H1 (cell line): ENCODE data around the gene TRAT1. TPM values are rescaled to one million over a fixed set of nuclear protein-coding genes. Genes with fewer than 3 reads are reported as not detected.

ENCODE experiments used
- CTCF ChIA-PET: fragments of 300-600 bp; sonication (Branson Sonifier 250); formaldehyde crosslinking; loops from one replicate; lab custom pipeline; 2021; ENCODE audit not compliant: partially characterized antibody; lab: Charles Lee
- POLR2A ChIA-PET: fragments of 300-600 bp; sonication (Branson Sonifier 250); formaldehyde crosslinking; loops from one replicate; lab custom pipeline; 2021; ENCODE audit warnings: inconsistent platforms; ENCODE audit not compliant: partially characterized antibody; lab: Charles Lee
- DNase-seq, 2 experiments: peaks; one replicate each; pipeline versions ENCODE4 v3.0.0 to v3.0.0-alpha.2; 2010 to 2022; ENCODE audit warnings: low spot score in 2 of 2, low read depth in 1 of 2, mixed read lengths in 1 of 2
- FAIRE-seq: peaks from 2 replicates; lab custom pipeline; 2011; peaks lifted over from hg19 to GRCh38; lab: Jason Lieb, UNC
- H2AFZ ChIP-seq: 2 replicates; pipeline ENCODE4 v1.8.1; 2012; ENCODE audit warnings: low read length, inconsistent platforms
- H2AK5ac ChIP-seq: 2 replicates; pipeline ENCODE4 v1.6.1; 2013; ENCODE audit warnings: low read depth, low read length
- H2BK120ac ChIP-seq: replicated peaks from 2 replicates; pipeline ENCODE3; 2013; ENCODE audit warnings: low read depth, low read length, inconsistent platforms
- H2BK12ac ChIP-seq: 2 replicates; pipeline ENCODE4 v1.6.1; 2013; ENCODE audit warnings: low read depth, low read length
- H2BK15ac ChIP-seq: 2 replicates; pipeline ENCODE4 v1.6.1; 2013; ENCODE audit warnings: low read length
- H2BK20ac ChIP-seq: 2 replicates; pipeline ENCODE4 v1.6.1; 2013; ENCODE audit warnings: low read length
- H2BK5ac ChIP-seq: 2 replicates; pipeline ENCODE4 v1.6.1; 2013; ENCODE audit warnings: low read depth, low read length
- H3K14ac ChIP-seq: 2 replicates; pipeline ENCODE4 v1.6.1; 2013; ENCODE audit warnings: inconsistent platforms; ENCODE audit not compliant: insufficient read length
- H3K18ac ChIP-seq: 2 replicates; pipeline ENCODE4 v1.6.1; 2013; ENCODE audit warnings: low read length; ENCODE audit errors: extremely low read depth
- H3K23ac ChIP-seq: 2 replicates; pipeline ENCODE4 v1.6.1; 2013; ENCODE audit warnings: inconsistent platforms; ENCODE audit not compliant: insufficient read length
- H3K23me2 ChIP-seq: 2 replicates; pipeline ENCODE4 v1.6.1; 2013; ENCODE audit warnings: low read depth, low read length
- H3K27ac ChIP-seq: 2 replicates; pipeline ENCODE4 v1.6.1; 2011; ENCODE audit warnings: low read depth, low read length, inconsistent platforms
- H3K27me3 ChIP-seq, 4 experiments: replicated peaks in 1 of 4; 1 replicate in 1 of 4; 2 replicates in 3 of 4; pipeline versions ENCODE4 v1.6.1 to v1.8.1; 2011 to 2013; ENCODE audit warnings: low read length in 3 of 4, mild to moderate bottlenecking in 3 of 4, inconsistent platforms in 2 of 4, mixed read lengths in 2 of 4, moderate library complexity in 1 of 4; ENCODE audit not compliant: control insufficient read depth in 3 of 4, insufficient read depth in 3 of 4; ENCODE audit errors: extremely low read depth in 1 of 4
- H3K36me3 ChIP-seq, 4 experiments: 2 replicates each; pipeline versions ENCODE4 v1.6.1 to v1.8.1; 2011 to 2013; ENCODE audit warnings: mild to moderate bottlenecking in 4 of 4, low read length in 3 of 4, moderate library complexity in 2 of 4, control low read depth in 1 of 4, inconsistent platforms in 1 of 4; ENCODE audit not compliant: insufficient read depth in 4 of 4, control insufficient read depth in 2 of 4
- H3K4ac ChIP-seq: replicated peaks from 2 replicates; pipeline ENCODE3; 2013; ENCODE audit warnings: low read length, low read depth, mixed read lengths, inconsistent platforms; ENCODE audit not compliant: insufficient read length
- H3K4me1 ChIP-seq, 4 experiments: replicated peaks in 1 of 4; 1 replicate in 1 of 4; 2 replicates in 3 of 4; pipeline versions ENCODE4 v1.6.1 to v1.8.1; 2011 to 2013; ENCODE audit warnings: low read length in 3 of 4, inconsistent platforms in 2 of 4, mixed read lengths in 1 of 4; ENCODE audit not compliant: insufficient read depth in 4 of 4, control insufficient read depth in 3 of 4
- H3K4me2 ChIP-seq, 2 experiments: 2 replicates each; pipeline versions ENCODE4 v1.6.1 to v1.8.1; 2011 to 2013; ENCODE audit warnings: low read depth in 2 of 2, low read length in 2 of 2, control low read depth in 1 of 2, inconsistent platforms in 1 of 2, mild to moderate bottlenecking in 1 of 2; ENCODE audit not compliant: insufficient read depth in 1 of 2
- H3K4me3 ChIP-seq, 4 experiments: fragments of 200-600, 300-600 bp in 1 of 4; sonication (generic), shearing (Covaris generic), sonication (Bioruptor Twin) in 1 of 4; 2 replicates each; pipeline versions ENCODE4 v1.5.1 to v1.8.1; 2011 to 2016; ENCODE audit warnings: low read length in 4 of 4, low read depth in 3 of 4, control low read depth in 2 of 4, inconsistent platforms in 2 of 4, mild to moderate bottlenecking in 2 of 4, mixed read lengths in 1 of 4, moderate library complexity in 1 of 4; ENCODE audit not compliant: insufficient read depth in 2 of 4; ENCODE audit errors: extremely low read depth in 1 of 4
- H3K56ac ChIP-seq: replicated peaks from 2 replicates; pipeline ENCODE3; 2013; ENCODE audit warnings: low read depth, mild to moderate bottlenecking, mixed read lengths, low read length, inconsistent platforms; ENCODE audit not compliant: insufficient read length
- H3K79me1 ChIP-seq: 2 replicates; pipeline ENCODE4 v1.6.1; 2013; ENCODE audit warnings: low read depth, low read length, control low read depth
- H3K79me2 ChIP-seq, 2 experiments: 2 replicates each; pipeline versions ENCODE4 v1.6.1 to v1.8.1; 2012 to 2013; ENCODE audit warnings: low read length in 2 of 2, mild to moderate bottlenecking in 2 of 2, inconsistent platforms in 1 of 2; ENCODE audit not compliant: insufficient read depth in 2 of 2, control insufficient read depth in 1 of 2
- H3K9ac ChIP-seq, 4 experiments: replicated peaks in 1 of 4; 1 replicate in 1 of 4; 2 replicates in 3 of 4; pipeline versions ENCODE4 v1.6.1 to v1.8.1; 2011 to 2013; ENCODE audit warnings: low read depth in 3 of 4, low read length in 3 of 4, control low read depth in 2 of 4, mild to moderate bottlenecking in 2 of 4, moderate library complexity in 2 of 4, inconsistent platforms in 1 of 4; ENCODE audit errors: extremely low read depth in 1 of 4
- H3K9me3 ChIP-seq, 2 experiments: 2 replicates each; pipeline versions ENCODE4 v1.6.1 to v1.8.1; 2012 to 2013; ENCODE audit warnings: mild to moderate bottlenecking in 2 of 2, moderate library complexity in 2 of 2, control low read depth in 1 of 2, inconsistent platforms in 1 of 2, low read depth in 1 of 2, low read length in 1 of 2, mixed read lengths in 1 of 2; ENCODE audit not compliant: insufficient read depth in 2 of 2
- H4K20me1 ChIP-seq, 2 experiments: replicated peaks in 1 of 2; 2 replicates each; pipeline versions ENCODE3 to v1.8.1; 2011 to 2013; ENCODE audit warnings: inconsistent platforms in 2 of 2, low read length in 2 of 2, mild to moderate bottlenecking in 1 of 2; ENCODE audit not compliant: insufficient read depth in 2 of 2, control insufficient read depth in 1 of 2
- H4K5ac ChIP-seq: 2 replicates; pipeline ENCODE4 v1.6.1; 2013; ENCODE audit warnings: low read length, low read depth, mixed read lengths, inconsistent platforms; ENCODE audit not compliant: insufficient read length
- H4K8ac ChIP-seq: 2 replicates; pipeline ENCODE4 v1.8.0; 2013; ENCODE audit warnings: mild to moderate bottlenecking, moderate library complexity, low read length, inconsistent platforms; ENCODE audit not compliant: insufficient read depth; ENCODE audit errors: extremely low read depth
- H4K91ac ChIP-seq: replicated peaks from 2 replicates; pipeline ENCODE3; 2013; ENCODE audit warnings: low read length, mixed read lengths, inconsistent platforms; ENCODE audit not compliant: insufficient read length
- BACH1 ChIP-seq: IDR thresholded peaks from 2 replicates; pipeline ENCODE4 v1.6.1; 2012; ENCODE audit warnings: low read length, improper control_type of control experiment
- CBX8 ChIP-seq: fragments of 300-800, 300-1000 bp; sonication (generic); IDR thresholded peaks from 2 replicates; pipeline ENCODE4 v1.7.1; 2016; ENCODE audit warnings: low read depth, low read length, borderline replicate concordance
- CHD2 ChIP-seq: IDR thresholded peaks from 2 replicates; pipeline ENCODE4 v1.6.1; 2012; ENCODE audit warnings: low read length, improper control_type of control experiment
- CREB1 ChIP-seq: IDR thresholded peaks from 2 replicates; pipeline ENCODE4 v1.6.1; 2012; ENCODE audit warnings: inconsistent platforms
- EZH2 ChIP-seq: fragments of 200-600 bp; sonication (generic); IDR thresholded peaks from 2 replicates; pipeline ENCODE4 v1.7.1; 2012; ENCODE audit warnings: low read depth, mild to moderate bottlenecking, moderate library complexity, low read length, inconsistent platforms; ENCODE audit not compliant: severe bottlenecking
- JUND ChIP-seq: IDR thresholded peaks from 2 replicates; pipeline ENCODE4 v1.6.1; 2011; ENCODE audit warnings: mild to moderate bottlenecking, improper control_type of control experiment, low read length
- KDM5A ChIP-seq: fragments of 200-600 bp; IDR thresholded peaks from 2 replicates; pipeline ENCODE4 v1.7.1; 2012; ENCODE audit warnings: mild to moderate bottlenecking, low read length, inconsistent platforms, mixed read lengths
- POLR2A ChIP-seq, 2 experiments: IDR thresholded peaks; 1 replicate in 1 of 2; 2 replicates in 1 of 2; pipeline ENCODE4 v1.6.1; 2011; ENCODE audit warnings: low read depth in 2 of 2, low read length in 2 of 2, mild to moderate bottlenecking in 2 of 2; ENCODE audit errors: control extremely low read depth in 1 of 2
- POU5F1 ChIP-seq: IDR thresholded peaks from 2 replicates; pipeline ENCODE4 v1.6.1; 2011; ENCODE audit warnings: low read depth, mild to moderate bottlenecking, low read length, moderate library complexity
- RAD21 ChIP-seq, 2 experiments: IDR thresholded peaks in 1 of 2; conservative IDR thresholded peaks in 1 of 2; 2 replicates each; pipeline ENCODE4 v1.6.1; 2011; ENCODE audit warnings: low read depth in 2 of 2, low read length in 2 of 2, improper control_type of control experiment in 1 of 2, inconsistent platforms in 1 of 2, mild to moderate bottlenecking in 1 of 2, moderate library complexity in 1 of 2
- RFX5 ChIP-seq: IDR thresholded peaks from 2 replicates; pipeline ENCODE4 v1.6.1; 2011; ENCODE audit warnings: low read depth, low read length, improper control_type of control experiment, borderline replicate concordance
- USF2 ChIP-seq: IDR thresholded peaks from 2 replicates; pipeline ENCODE4 v1.6.1; 2011; ENCODE audit warnings: low read length, improper control_type of control experiment
- WGBS, 2 experiments: shearing (Covaris generic) in 1 of 2; methylation state at CpG; one replicate each; pipeline versions ENCODE4 v1.1.6 to v1.1.7; 2013 to 2015; ENCODE audit warnings: low lambda C conversion rate in 2 of 2, mixed read lengths in 2 of 2, inconsistent platforms in 1 of 2, low coverage in 1 of 2, missing lambda C conversion rate in 1 of 2; ENCODE audit not compliant: insufficient replicate concordance in 2 of 2, insufficient coverage in 1 of 2, insufficient read length in 1 of 2; ENCODE audit errors: extremely low coverage in 1 of 2, missing lambda C conversion rate in 1 of 2; 5-methylcytosine and 5-hydroxymethylcytosine counted together
- polyA plus RNA-seq, 7 experiments: library from polyadenylated mRNA; depleted of rRNA in 3 of 7; stranded (reverse) in 5 of 7; unstranded in 2 of 7; fragments of >200 nt in 5 of 7; fragments of 200-250 nt in 2 of 7; gene quantifications; 1 replicate in 5 of 7; 2 replicates in 1 of 7; 4 replicates in 1 of 7; pipeline versions ENCODE4 v1.2.1 to v1.2.3, GENCODE V29; 2011 to 2013; ENCODE audit warnings: missing spikeins in 2 of 7, mixed read lengths in 2 of 7
- total RNA-seq: library from RNA; stranded (reverse); fragmentation: NEBNext Ultra II Directional; extraction: Animal tissue kit (Norgen Biotek cat#: 25700); gene quantifications from 2 replicates; pipeline ENCODE4 v1.2.1, GENCODE V29; 2021

TRAT1 gene
- total and polyA plus RNA-seq, 2 of the 8 experiments (the other 6 are each of a cell fraction or from before 2014, with no cell fraction given) = not detected

GRCh38 chr3:108877901-108878300 lies 55.3 kb downstream of the TRAT1 start:
- 48% methylated on average over 1 of the region's 1 CpG; no CpG with 5 or more reads in 1 of the 2 experiments for WGBS, 2 experiments
- Histone ChIP-seq H2BK20ac (no peak overlapping the region), H3K4ac (no peak overlapping the region), H3K23me2 (no peaks in the 10 kb centered on the region), H3K36me3 (no peaks in the 10 kb centered on the region)
- TF ChIP-seq JUND = no peak
- no peak for TF ChIP-seq CBX8
- TF ChIP-seq EZH2 = no peak
- TF ChIP-seq CHD2 = no peak
- no peak for TF ChIP-seq POU5F1
- TF ChIP-seq USF2 = no peak
- TF ChIP-seq CREB1 = no peak
- TF ChIP-seq KDM5A = no peak
- TF ChIP-seq RFX5 = no peak
- no peak for TF ChIP-seq BACH1
- TF ChIP-seq RAD21 (IDR thresholded peaks at IDR 0.05 in 1 of 2, conservative IDR thresholded peaks at IDR 0.05 in 1 of 2; ENCODE audit: low read depth in 2 of 2, low read length in 2 of 2) = no peak
- no peak for TF ChIP-seq POLR2A (IDR thresholded peaks at IDR 0.05; ENCODE audit: control extremely low read depth in 1 of 2, low read depth in 2 of 2, low read length in 2 of 2)
- TF ChIP-seq, all 59 proteins: peak for 0
- Histone ChIP-seq H3K18ac (no peak overlapping the region), H2BK15ac (no peak overlapping the region), H3K4me1 (no peaks in the 10 kb centered on the region), H3K79me2 (no peaks in the 10 kb centered on the region), H4K91ac (no peak overlapping the region), H4K5ac (no peak overlapping the region), H3K27ac (no peak overlapping the region), H3K27me3 (no peaks in the 10 kb centered on the region), H2BK5ac (no peak overlapping the region), H2AFZ (no peak overlapping the region), H3K4me3 (no peak overlapping the region), H4K8ac (no peak overlapping the region), H3K4me2 (no peak overlapping the region), H2BK120ac (no peak overlapping the region), H3K23ac (no peak overlapping the region), H2BK12ac (no peak overlapping the region), H4K20me1 (no peaks in the 10 kb centered on the region), H3K56ac (no peak overlapping the region), H3K14ac (no peak overlapping the region), H2AK5ac (no peak overlapping the region), H3K9ac (no peak overlapping the region), H3K79me1 (no peaks in the 10 kb centered on the region), H3K9me3 (no peaks in the 10 kb centered on the region)
- DNase-seq (no peak), FAIRE-seq (no peak)
- ChIA-PET POLR2A (no interaction called here), CTCF (interaction anchor here (0.8 kb wide), 1 partner anchor 77 kb away, joined by 3 read pairs; no protein-coding TSS in a partner anchor)
